ENCODE data around the gene HTR7.
"Not testable (repeated sequence)": the region's sequence is repeated elsewhere in the genome, so short reads cannot be mapped to it uniquely, and the experiment has no call there.

HTR7 gene

GRCh38 chr10:90857635-90858460 is at the start of gene HTR7:
TSS of gene HTR7 (minus strand) at chr10:90858039. CDS start at chr10:90857671, 368 bp downstream.
- DNase-seq = peak; percentile 49

GRCh38 chr10:90906596-90906995 is 48.8 kb upstream of the HTR7 start:
- no peak for DNase-seq

- no peak for DNase-seq
These were observed 48.1 kb upstream of the HTR7 start for GRCh38 chr10:90905925-90906324.

GRCh38 chr10:90896916-90897315 is 39.1 kb upstream of the HTR7 start:
- not testable (repeated sequence) for DNase-seq

GRCh38 chr10:90893190-90893589 is 35.4 kb upstream of the HTR7 start:
- no peak for DNase-seq

GRCh38 chr10:90890347-90890746 is 32.5 kb upstream of the HTR7 start:
- no peak for DNase-seq

- no peak for DNase-seq
These were observed 31.8 kb upstream of the HTR7 start for GRCh38 chr10:90889636-90890035.

GRCh38 chr10:90888387-90888786 is 30.5 kb upstream of the HTR7 start:
- DNase-seq = no peak

GRCh38 chr10:90887555-90887954 is 29.7 kb upstream of the HTR7 start:
- DNase-seq = no peak

GRCh38 chr10:90885176-90885575 is 27.3 kb upstream of the HTR7 start:
- DNase-seq = no peak

- DNase-seq = no peak
These were observed 26.6 kb upstream of the HTR7 start for GRCh38 chr10:90884431-90884830.

GRCh38 chr10:90880059-90880719 is 22.4 kb upstream of the HTR7 start:
- DNase-seq = not testable (repeated sequence)

GRCh38 chr10:90879062-90879461 is 21.2 kb upstream of the HTR7 start:
- no peak for DNase-seq

- DNase-seq = no peak
These were observed 14.8 kb upstream of the HTR7 start for GRCh38 chr10:90872648-90873020.

GRCh38 chr10:90871766-90872647 is 14.2 kb upstream of the HTR7 start, which contains the start of gene RPP30:
TSS of gene RPP30 (plus strand) at chr10:90871974. CDS start at chr10:90871987, 13 bp downstream.
- DNase-seq = peak; percentile 71

- DNase-seq = no peak
These were observed 13.5 kb upstream of the HTR7 start for GRCh38 chr10:90871279-90871765.

- no peak for DNase-seq
These were observed 8.3 kb upstream of the HTR7 start for GRCh38 chr10:90866050-90866598.

- DNase-seq = no peak
These were observed 7.6 kb upstream of the HTR7 start for GRCh38 chr10:90865401-90865800.

- DNase-seq = no peak
These were observed 5.2 kb upstream of the HTR7 start for GRCh38 chr10:90862908-90863514.

- no peak for DNase-seq
These were observed 3.0 kb upstream of the HTR7 start for GRCh38 chr10:90860790-90861189.

GRCh38 chr10:90859321-90859751 is 1.5 kb upstream of the HTR7 start:
- no peak for DNase-seq

- no peak for DNase-seq
These were observed 676 bp upstream of the HTR7 start for GRCh38 chr10:90858461-90858968.

Data from activated CD4-positive, alpha-beta T cell treated with anti-CD3 and anti-CD28 coated beads for 1 hour (primary cell).